WTC11 (cell line): ENCODE data around the gene SLC22A4. TPM values are rescaled to one million over a fixed set of nuclear protein-coding genes. Genes with fewer than 3 reads are reported as not detected.

Experiments
- ATAC-seq: fragments of 200-7000 bp; cut with Tn5 transposase; 2 replicates; pipeline ENCODE4 v1.10.0; 2021; ENCODE audit warnings: mild to moderate bottlenecking, moderate library complexity
- CTCF ChIA-PET: fragments of 300-600 bp; sonication (Branson Sonifier 250); formaldehyde crosslinking; loops from one replicate; lab custom pipeline; 2021; ENCODE audit warnings: antibody characterized with exemption; lab: Charles Lee
- POLR2A ChIA-PET: fragments of 350-600 bp; sonication (Branson Sonifier 250); formaldehyde crosslinking; loops from one replicate; lab custom pipeline; 2021; ENCODE audit warnings: antibody characterized with exemption; lab: Charles Lee
- DNase-seq: peaks from one replicate; pipeline ENCODE4 v3.0.0; 2021; ENCODE audit warnings: low spot score
- H3K27ac Mint-ChIP-seq: 2 replicates; pipeline ENCODE4 v1.8.0; 2021; ENCODE audit warnings: mixed read lengths
- H3K27me3 Mint-ChIP-seq: 2 replicates; pipeline ENCODE4 v1.8.0; 2021; ENCODE audit warnings: low read depth, mild to moderate bottlenecking, moderate library complexity, mixed read lengths
- H3K36me3 Mint-ChIP-seq: 2 replicates; pipeline ENCODE4 v1.8.0; 2021; ENCODE audit warnings: mixed read lengths
- H3K4me1 Mint-ChIP-seq: 2 replicates; pipeline ENCODE4 v1.8.0; 2022; ENCODE audit warnings: mixed read lengths
- H3K4me3 Mint-ChIP-seq: 2 replicates; pipeline ENCODE4 v1.8.0; 2021; ENCODE audit warnings: mild to moderate bottlenecking, moderate library complexity, mixed read lengths
- H3K9me3 Mint-ChIP-seq: 2 replicates; pipeline ENCODE4 v1.8.0; 2021; ENCODE audit warnings: mixed read lengths
- AFF4 ChIP-seq: sonication (generic); formaldehyde crosslinking; IDR thresholded peaks from 2 replicates; pipeline ENCODE4 v1.8.1; 2023; ENCODE audit warnings: mild to moderate bottlenecking, missing genetic modification reagents, borderline replicate concordance
- ATF2 ChIP-seq: sonication (generic); formaldehyde crosslinking; IDR thresholded peaks from 2 replicates; pipeline ENCODE4 v1.8.1; 2022; ENCODE audit warnings: low read depth, missing genetic modification reagents, borderline replicate concordance
- CREB1 ChIP-seq: sonication (generic); formaldehyde crosslinking; IDR thresholded peaks from 2 replicates; pipeline ENCODE4 v1.8.0; 2023; ENCODE audit warnings: mild to moderate bottlenecking, missing genetic modification reagents
- E2F1 ChIP-seq: sonication (generic); formaldehyde crosslinking; IDR thresholded peaks from 2 replicates; pipeline ENCODE4 v1.8.0; 2022; ENCODE audit warnings: mild to moderate bottlenecking, missing genetic modification reagents
- ERG ChIP-seq: fragments of 250-450 bp; sonication (Bioruptor Pico); IDR thresholded peaks from 2 replicates; pipeline ENCODE4 v1.8.0; 2021; ENCODE audit warnings: mild to moderate bottlenecking
- FOXJ3 ChIP-seq: sonication (generic); formaldehyde crosslinking; IDR thresholded peaks from 2 replicates; pipeline ENCODE4 v1.9.0; 2021; ENCODE audit warnings: missing genetic modification reagents, mild to moderate bottlenecking, borderline replicate concordance
- GABPB1 ChIP-seq: sonication (generic); formaldehyde crosslinking; IDR thresholded peaks from 2 replicates; pipeline ENCODE4 v1.8.1; 2023; ENCODE audit warnings: mild to moderate bottlenecking, missing genetic modification reagents
- HMGXB4 ChIP-seq: sonication (generic); formaldehyde crosslinking; IDR thresholded peaks from 2 replicates; pipeline ENCODE4 v1.8.1; 2023; ENCODE audit warnings: mild to moderate bottlenecking, moderate library complexity, missing genetic modification reagents
- JAZF1 ChIP-seq: fragments of 250-450 bp; sonication (Bioruptor Pico); IDR thresholded peaks from 2 replicates; pipeline ENCODE4 v1.9.0; 2021; ENCODE audit warnings: moderate library complexity, mild to moderate bottlenecking, inconsistent platforms
- JUN ChIP-seq: sonication (generic); formaldehyde crosslinking; IDR thresholded peaks from 2 replicates; pipeline ENCODE4 v1.8.0; 2023; ENCODE audit warnings: mild to moderate bottlenecking, missing genetic modification reagents
- MLX ChIP-seq: sonication (generic); formaldehyde crosslinking; IDR thresholded peaks from 2 replicates; pipeline ENCODE4 v1.8.1; 2023; ENCODE audit warnings: mild to moderate bottlenecking, missing genetic modification reagents, moderate library complexity
- NR3C1 ChIP-seq: sonication (generic); formaldehyde crosslinking; conservative IDR thresholded peaks from 2 replicates; pipeline ENCODE4 v1.8.1; 2023; ENCODE audit warnings: low read depth, mild to moderate bottlenecking, missing genetic modification reagents
- SMAD4 ChIP-seq: sonication (generic); formaldehyde crosslinking; IDR thresholded peaks from 2 replicates; pipeline ENCODE4 v1.8.0; 2022; ENCODE audit warnings: mild to moderate bottlenecking, missing genetic modification reagents
- SP1 ChIP-seq: sonication (generic); formaldehyde crosslinking; conservative IDR thresholded peaks from 2 replicates; pipeline ENCODE4 v1.8.1; 2022; ENCODE audit warnings: missing genetic modification reagents
- STAT6 ChIP-seq: sonication (generic); formaldehyde crosslinking; conservative IDR thresholded peaks from 2 replicates; pipeline ENCODE4 v1.8.1; 2023; ENCODE audit warnings: mild to moderate bottlenecking, low read depth, missing genetic modification reagents, moderate library complexity
- ZBTB43 ChIP-seq: sonication (generic); formaldehyde crosslinking; IDR thresholded peaks from 2 replicates; pipeline ENCODE4 v1.8.1; 2023; ENCODE audit warnings: mild to moderate bottlenecking, missing genetic modification reagents
- ZNF317 ChIP-seq: sonication (generic); formaldehyde crosslinking; IDR thresholded peaks from 2 replicates; pipeline ENCODE4 v1.8.1; 2023; ENCODE audit warnings: low read depth, mild to moderate bottlenecking, moderate library complexity, missing genetic modification reagents, borderline replicate concordance
- ZSCAN18 ChIP-seq: fragments of 250-450 bp; sonication (Bioruptor Pico); IDR thresholded peaks from 2 replicates; pipeline ENCODE4 v2.1.2; 2022; ENCODE audit warnings: mild to moderate bottlenecking, moderate library complexity
- total RNA-seq: library from RNA; stranded (reverse); gene quantifications from 3 replicates; pipeline ENCODE4 v1.2.3, GENCODE V29; 2021

Gene SLC22A4
- total RNA-seq, 1 experiment from 2014 or later, result 0.35 TPM

GRCh38 chr5:132363431-132364112 lies 69.4 kb downstream of the SLC22A4 start:
- ATAC-seq (no peak), DNase-seq (no peak)
- Mint-ChIP-seq H3K4me1 (no peaks in the 10 kb centered on the region), H3K36me3 (no peaks in the 10 kb centered on the region), H3K9me3 (no peaks in the 10 kb centered on the region), H3K27ac (no peak overlapping the region), H3K27me3 (no peaks in the 10 kb centered on the region; the same call in 1 of the 2 replicates), H3K4me3 (no peak overlapping the region)
- ChIA-PET CTCF (no interaction called here), POLR2A (interaction anchor here (1.0 kb wide), 1 partner anchor 69 kb away, joined by 3 read pairs; no protein-coding TSS in a partner anchor)
- TF ChIP-seq MLX (CRISPR knock-in tag), result no peak
- no peak for TF ChIP-seq ZSCAN18 (CRISPR knock-in tag)
- TF ChIP-seq SMAD4, result no peak
- no peak for TF ChIP-seq SP1 (CRISPR knock-in tag)
- no peak for TF ChIP-seq E2F1
- no peak for TF ChIP-seq JAZF1 (CRISPR knock-in tag)
- no peak for TF ChIP-seq HMGXB4 (CRISPR knock-in tag)
- no peak for TF ChIP-seq GABPB1 (CRISPR knock-in tag)
- no peak for TF ChIP-seq ZNF317

GRCh38 chr5:132364319-132364718 lies 70.1 kb downstream of the SLC22A4 start:
- Mint-ChIP-seq H3K4me3 (no peak overlapping the region), H3K27me3 (no peaks in the 10 kb centered on the region; the same call in 1 of the 2 replicates), H3K9me3 (no peaks in the 10 kb centered on the region), H3K4me1 (peaks cover 3% of the 10 kb centered on the region), H3K27ac (no peak overlapping the region), H3K36me3 (no peaks in the 10 kb centered on the region)
- no peak for ATAC-seq
- ChIA-PET CTCF (no interaction called here), POLR2A (interaction anchor here (1.0 kb wide), 1 partner anchor 70 kb away, joined by 3 read pairs; no protein-coding TSS in a partner anchor)
- no peak for DNase-seq
- no peak for TF ChIP-seq AFF4 (CRISPR knock-in tag)
- no peak for TF ChIP-seq ERG (CRISPR knock-in tag)
- TF ChIP-seq JUN, result no peak
- TF ChIP-seq NR3C1, result no peak
- no peak for TF ChIP-seq ZBTB43 (CRISPR knock-in tag)
- TF ChIP-seq CREB1 (CRISPR knock-in tag), result no peak
- no peak for TF ChIP-seq FOXJ3 (CRISPR knock-in tag)
- TF ChIP-seq STAT6, result no peak
- no peak for TF ChIP-seq ATF2 (CRISPR knock-in tag)
